Pancreas (tissue), 10 donors: ENCODE measurements around the gene PIH1D1. TPM values are rescaled to one million over a fixed set of nuclear protein-coding genes. Genes with fewer than 3 reads are reported as not detected.

Source experiments
- ATAC-seq, 4 donors: fragments of 200-7000 bp; cut with Tn5 transposase; one replicate each; pipeline versions ENCODE4 v1.8.0 to v1.9.1; 2020; ENCODE audit warnings: mild to moderate bottlenecking in 4 of 4, moderate library complexity in 4 of 4
- DNase-seq, 6 donors: peaks; one replicate each; pipeline ENCODE4 v3.0.0-alpha.2; 2020
- FAIRE-seq: peaks from 2 replicates; lab custom pipeline; 2012; peaks lifted over from hg19 to GRCh38; lab: Jason Lieb, UNC
- H3K27ac ChIP-seq, 4 donors: fragments of 200-600 bp; sonication (generic); 1 replicate in 3 of 4; 2 replicates in 1 of 4; pipeline versions ENCODE4 v1.5.0 to v1.8.0; 2020
- H3K27me3 ChIP-seq, 4 donors: fragments of 200-600 bp; one replicate each; pipeline ENCODE4 v1.8.0; 2021
- H3K36me3 ChIP-seq, 3 donors: fragments of 200-600 bp; sonication (generic) in 1 of 3; one replicate each; pipeline versions ENCODE4 v1.5.0 to v1.8.0; 2020 to 2021
- H3K4me1 ChIP-seq, 3 donors: fragments of 200-600 bp; one replicate each; pipeline ENCODE4 v1.8.0; 2021
- H3K4me3 ChIP-seq, 4 donors: fragments of 200-600 bp; sonication (generic) in 2 of 4; one replicate each; pipeline versions ENCODE4 v1.5.0 to v1.8.0; 2020 to 2021
- H3K9me3 ChIP-seq, 4 donors: fragments of 200-600 bp; one replicate each; pipeline ENCODE4 v1.8.0; 2021
- WGBS, 2 donors: extraction: QIAGEN DNeasy Blood & Tissue Kit; methylation state at CpG; one replicate each; pipeline ENCODE4 v1.1.7; 2013; 5-methylcytosine and 5-hydroxymethylcytosine counted together
- intact Hi-C, 3 donors: fragments of 100-400 bp; cut with DNase I; formaldehyde crosslinking; loops; one replicate each; pipeline versions ENCODE4 v1.11.1 to v1.14.2; 2022
- polyA plus RNA-seq, 2 donors: library from polyadenylated mRNA; stranded (reverse); fragments of 200-250 nt; gene quantifications; one replicate each; pipeline ENCODE4 v1.2.3, GENCODE V29; 2013
- total RNA-seq, 6 donors: library from RNA; stranded (reverse); fragmentation: NEBNext Ultra II Directional in 4 of 6; extraction: Animal tissue kit (Norgen Biotek cat#: 25700) in 4 of 6; gene quantifications; one replicate each; pipeline versions ENCODE4 v1.2.1 to v1.2.4, GENCODE V29; 2021 to 2023
- TF ChIP-seq, protein P1 (sequence below), 4 donors: fragments of 200-600 bp; sonication (generic) in 3 of 4; IDR thresholded peaks; one replicate each; pipeline versions ENCODE4 v1.5.0 to v1.8.0; 2021; ENCODE audit warnings: antibody characterized with exemption in 4 of 4
- donor health status: healthy with polysubstance abuse.
- donor health status: DM: no; HTN: no; CAD: no; lungs with moderate emphysema.
- donor health status: DM: no; HTN: no; CAD: no.
- donor health status: control.
- donor health status: control.
- donor health status: Bipolar disorder and iron deficiency.
- donor health status: DM: yes; HTN: yes; CAD: no.
- donor health status: DM: no; HTN: no; CAD: no.
- donor health status: DM: no; HTN: no; CAD: no.
- donor health status: DM: yes; HTN: yes; CAD: no.

The PIH1D1 gene
- total and polyA plus RNA-seq, 8 donors, result 34.2 to 110 (median 38.4) TPM

DNA sequence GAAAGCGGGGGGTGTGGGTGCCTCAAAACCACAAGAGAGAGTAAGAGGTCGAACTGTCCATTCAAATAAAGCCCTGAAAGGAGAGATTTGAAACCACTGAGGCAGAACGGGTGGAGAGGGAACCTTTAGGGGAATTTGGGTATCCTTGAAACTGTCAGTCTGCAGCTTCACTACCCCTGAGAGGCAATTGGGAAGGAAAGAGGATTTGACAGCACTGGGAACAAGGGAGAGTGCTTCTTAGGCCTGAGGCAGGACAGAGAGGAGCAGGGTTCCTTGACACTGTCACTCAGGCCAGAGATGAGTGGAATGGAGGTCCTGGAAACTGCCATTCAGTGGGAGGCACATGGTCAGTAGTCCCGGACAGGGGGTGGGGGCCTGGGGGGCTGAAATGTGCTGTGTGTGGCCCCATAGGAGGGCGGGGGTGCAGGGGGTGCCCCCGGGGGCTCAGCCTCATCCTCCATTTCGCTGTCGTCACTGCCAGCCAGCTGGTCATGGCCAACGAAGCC, 21.4 kb downstream of the PIH1D1 start:
- H3K4me1 ChIP-seq, result peaks cover 0 to 6% (median 0%) of the 10 kb centered on the region in 3 donors
- intact Hi-C loops, result no loop called here
- no peak overlapping the region for H3K4me3 ChIP-seq
- no peaks in the 10 kb centered on the region for H3K9me3 ChIP-seq
- no peak for DNase-seq
- TF ChIP-seq, protein P1, sequence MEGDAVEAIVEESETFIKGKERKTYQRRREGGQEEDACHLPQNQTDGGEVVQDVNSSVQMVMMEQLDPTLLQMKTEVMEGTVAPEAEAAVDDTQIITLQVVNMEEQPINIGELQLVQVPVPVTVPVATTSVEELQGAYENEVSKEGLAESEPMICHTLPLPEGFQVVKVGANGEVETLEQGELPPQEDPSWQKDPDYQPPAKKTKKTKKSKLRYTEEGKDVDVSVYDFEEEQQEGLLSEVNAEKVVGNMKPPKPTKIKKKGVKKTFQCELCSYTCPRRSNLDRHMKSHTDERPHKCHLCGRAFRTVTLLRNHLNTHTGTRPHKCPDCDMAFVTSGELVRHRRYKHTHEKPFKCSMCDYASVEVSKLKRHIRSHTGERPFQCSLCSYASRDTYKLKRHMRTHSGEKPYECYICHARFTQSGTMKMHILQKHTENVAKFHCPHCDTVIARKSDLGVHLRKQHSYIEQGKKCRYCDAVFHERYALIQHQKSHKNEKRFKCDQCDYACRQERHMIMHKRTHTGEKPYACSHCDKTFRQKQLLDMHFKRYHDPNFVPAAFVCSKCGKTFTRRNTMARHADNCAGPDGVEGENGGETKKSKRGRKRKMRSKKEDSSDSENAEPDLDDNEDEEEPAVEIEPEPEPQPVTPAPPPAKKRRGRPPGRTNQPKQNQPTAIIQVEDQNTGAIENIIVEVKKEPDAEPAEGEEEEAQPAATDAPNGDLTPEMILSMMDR (IDR thresholded peaks at IDR 0.05), result no peak
- no peak overlapping the region for H3K27ac ChIP-seq
- FAIRE-seq, result no peak
- ATAC-seq, result no peak
- peaks cover 0 to 58% (median 0%) of the 10 kb centered on the region in 4 donors for H3K27me3 ChIP-seq
- no peaks in the 10 kb centered on the region for H3K36me3 ChIP-seq
- WGBS, 2 donors, result 58 to 72% methylated on average over 8 to 9 of the region's 9 CpGs

GRCh38 chr19:49428547-49429451, 22.8 kb downstream of the PIH1D1 start:
- no peaks in the 10 kb centered on the region for H3K36me3 ChIP-seq
- TF ChIP-seq, protein P1 (IDR thresholded peaks at IDR 0.05), result no peak
- no peaks in the 10 kb centered on the region for H3K9me3 ChIP-seq
- FAIRE-seq, result no peak
- no peak for ATAC-seq
- H3K4me1 ChIP-seq, result peaks cover 0 to 6% (median 0%) of the 10 kb centered on the region in 3 donors
- 15 to 19% methylated on average over 28 to 29 of the region's 29 CpGs for WGBS, 2 donors
- no peak for DNase-seq
- H3K27ac ChIP-seq, result no peak overlapping the region
- peaks cover 0 to 59% (median 2%) of the 10 kb centered on the region in 4 donors for H3K27me3 ChIP-seq
- intact Hi-C loops, result no loop called here
- H3K4me3 ChIP-seq, result peak overlapping the region in 1 of 4 donors; percentile 29

GRCh38 chr19:49427855-49428546, 23.6 kb downstream of the PIH1D1 start:
- ATAC-seq (peak; percentile 57 to 84 (median 67)), FAIRE-seq (no peak), DNase-seq (peak in 2 of 6 donors; percentile 60 to 75)
- no peaks in the 10 kb centered on the region for H3K36me3 ChIP-seq
- TF ChIP-seq, protein P1 (IDR thresholded peaks at IDR 0.05), result no peak
- H3K9me3 ChIP-seq, result no peaks in the 10 kb centered on the region
- H3K4me3 ChIP-seq, result peak overlapping the region in 1 of 4 donors; percentile 29
- H3K4me1 ChIP-seq, result peaks cover 0 to 6% (median 0%) of the 10 kb centered on the region in 3 donors
- WGBS, 2 donors, result 3% methylated on average over 45 of the region's 45 CpGs
- intact Hi-C loops, result no loop called here
- H3K27me3 ChIP-seq, result peaks cover 0 to 62% (median 7%) of the 10 kb centered on the region in 4 donors
- H3K27ac ChIP-seq, result no peak overlapping the region

DNA sequence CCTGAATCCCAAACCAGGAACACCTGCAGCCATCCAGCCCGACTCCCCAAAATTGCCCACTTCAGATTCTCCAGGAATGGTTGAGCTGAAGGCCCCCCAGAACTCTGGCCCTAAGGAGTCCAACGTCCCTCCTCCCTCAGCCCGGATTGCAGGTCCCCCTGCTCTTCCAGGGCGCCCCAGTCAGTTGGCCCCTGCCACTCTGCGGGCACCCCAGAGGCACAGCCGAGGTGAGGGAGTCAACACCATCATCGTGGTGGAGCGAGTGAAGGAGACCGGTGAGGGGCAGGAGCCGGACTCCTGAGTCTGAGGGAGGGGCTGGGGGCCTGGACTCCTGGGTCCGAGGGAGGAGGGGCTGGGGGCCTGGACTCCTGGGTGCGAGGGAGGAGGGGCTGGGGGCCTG, 24.3 kb downstream of the PIH1D1 start:
- intact Hi-C loops, result no loop called here
- Histone ChIP-seq H3K4me1 (peaks cover 0 to 6% (median 0%) of the 10 kb centered on the region in 3 donors), H3K4me3 (no peak overlapping the region), H3K36me3 (no peaks in the 10 kb centered on the region), H3K27ac (no peak overlapping the region), H3K27me3 (peaks cover 0 to 62% (median 7%) of the 10 kb centered on the region in 4 donors), H3K9me3 (no peaks in the 10 kb centered on the region)
- no peak for DNase-seq
- no peak for ATAC-seq
- TF ChIP-seq, protein P1 (IDR thresholded peaks at IDR 0.05), result no peak
- 43 to 48% methylated on average over 11 to 12 of the region's 12 CpGs for WGBS, 2 donors
- FAIRE-seq, result no peak
